ENCODE results near the gene TBC1D17.

DNA sequence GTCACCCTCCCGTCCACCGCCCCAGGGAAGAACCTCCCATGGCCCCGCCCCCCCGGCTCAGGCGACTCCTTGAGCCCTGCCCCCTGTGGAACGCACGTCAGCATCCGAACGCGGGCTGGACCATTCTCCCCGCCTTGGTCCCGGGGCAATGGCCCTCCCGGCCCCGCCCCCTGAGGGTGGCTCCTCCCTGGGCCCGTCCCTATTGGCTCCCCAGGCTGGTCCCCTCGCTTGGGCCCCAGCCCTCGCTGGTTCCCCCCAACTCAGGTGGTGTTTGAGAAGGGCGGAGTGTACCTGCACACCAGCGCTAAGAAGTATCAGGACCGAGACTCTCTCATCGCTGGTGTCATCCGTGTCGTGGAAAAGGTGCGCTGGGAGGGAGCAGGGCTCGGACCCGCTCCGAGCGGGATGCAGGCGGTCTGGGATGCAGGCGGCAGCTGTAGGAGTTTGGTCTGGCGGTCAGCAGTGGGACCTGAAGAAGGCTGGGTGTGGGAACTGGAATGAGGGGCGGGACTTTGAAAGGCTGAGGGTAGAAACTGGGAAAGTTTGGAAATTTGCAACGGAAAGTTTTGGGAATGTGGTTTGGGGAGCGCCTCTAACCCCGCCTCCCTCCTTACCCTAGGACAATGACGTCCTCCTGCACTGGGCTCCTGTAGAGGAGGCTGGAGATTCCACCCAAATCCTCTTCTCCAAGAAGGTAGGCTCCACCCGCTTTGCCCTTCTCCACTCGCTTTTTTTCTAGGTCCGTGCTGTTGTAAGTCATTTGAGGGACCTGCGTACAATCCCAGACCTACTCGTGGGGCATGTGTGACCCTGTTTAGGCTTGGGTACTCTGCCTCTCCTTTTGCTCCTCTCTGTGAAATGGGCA lies 609 bp downstream of the TBC1D17 start:
- TF ChIP-seq, protein P1, sequence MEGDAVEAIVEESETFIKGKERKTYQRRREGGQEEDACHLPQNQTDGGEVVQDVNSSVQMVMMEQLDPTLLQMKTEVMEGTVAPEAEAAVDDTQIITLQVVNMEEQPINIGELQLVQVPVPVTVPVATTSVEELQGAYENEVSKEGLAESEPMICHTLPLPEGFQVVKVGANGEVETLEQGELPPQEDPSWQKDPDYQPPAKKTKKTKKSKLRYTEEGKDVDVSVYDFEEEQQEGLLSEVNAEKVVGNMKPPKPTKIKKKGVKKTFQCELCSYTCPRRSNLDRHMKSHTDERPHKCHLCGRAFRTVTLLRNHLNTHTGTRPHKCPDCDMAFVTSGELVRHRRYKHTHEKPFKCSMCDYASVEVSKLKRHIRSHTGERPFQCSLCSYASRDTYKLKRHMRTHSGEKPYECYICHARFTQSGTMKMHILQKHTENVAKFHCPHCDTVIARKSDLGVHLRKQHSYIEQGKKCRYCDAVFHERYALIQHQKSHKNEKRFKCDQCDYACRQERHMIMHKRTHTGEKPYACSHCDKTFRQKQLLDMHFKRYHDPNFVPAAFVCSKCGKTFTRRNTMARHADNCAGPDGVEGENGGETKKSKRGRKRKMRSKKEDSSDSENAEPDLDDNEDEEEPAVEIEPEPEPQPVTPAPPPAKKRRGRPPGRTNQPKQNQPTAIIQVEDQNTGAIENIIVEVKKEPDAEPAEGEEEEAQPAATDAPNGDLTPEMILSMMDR (IDR thresholded peaks at IDR 0.05), result no peak
- TF ChIP-seq POLR2AphosphoS5 (IDR thresholded peaks at IDR 0.05) (peak in 1 of 3 donors; percentile 51), POLR2A (IDR thresholded peaks at IDR 0.05) (no peak), EP300 (IDR thresholded peaks at IDR 0.05) (no peak)

Data from stomach (tissue), 4 donors.